GM19193 (cell line): ENCODE measurements around the gene METTL16.
A peak's percentile ranks its signal among the peaks of the same experiment; 100 is the strongest.

Experiments used
- POLR2A ChIP-seq: IDR thresholded peaks from 4 replicates; pipeline ENCODE4 v1.6.1; 2011; ENCODE audit not compliant: insufficient read depth, insufficient read length; ENCODE audit errors: extremely low read depth

METTL16 gene, protein sequence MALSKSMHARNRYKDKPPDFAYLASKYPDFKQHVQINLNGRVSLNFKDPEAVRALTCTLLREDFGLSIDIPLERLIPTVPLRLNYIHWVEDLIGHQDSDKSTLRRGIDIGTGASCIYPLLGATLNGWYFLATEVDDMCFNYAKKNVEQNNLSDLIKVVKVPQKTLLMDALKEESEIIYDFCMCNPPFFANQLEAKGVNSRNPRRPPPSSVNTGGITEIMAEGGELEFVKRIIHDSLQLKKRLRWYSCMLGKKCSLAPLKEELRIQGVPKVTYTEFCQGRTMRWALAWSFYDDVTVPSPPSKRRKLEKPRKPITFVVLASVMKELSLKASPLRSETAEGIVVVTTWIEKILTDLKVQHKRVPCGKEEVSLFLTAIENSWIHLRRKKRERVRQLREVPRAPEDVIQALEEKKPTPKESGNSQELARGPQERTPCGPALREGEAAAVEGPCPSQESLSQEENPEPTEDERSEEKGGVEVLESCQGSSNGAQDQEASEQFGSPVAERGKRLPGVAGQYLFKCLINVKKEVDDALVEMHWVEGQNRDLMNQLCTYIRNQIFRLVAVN

DNA sequence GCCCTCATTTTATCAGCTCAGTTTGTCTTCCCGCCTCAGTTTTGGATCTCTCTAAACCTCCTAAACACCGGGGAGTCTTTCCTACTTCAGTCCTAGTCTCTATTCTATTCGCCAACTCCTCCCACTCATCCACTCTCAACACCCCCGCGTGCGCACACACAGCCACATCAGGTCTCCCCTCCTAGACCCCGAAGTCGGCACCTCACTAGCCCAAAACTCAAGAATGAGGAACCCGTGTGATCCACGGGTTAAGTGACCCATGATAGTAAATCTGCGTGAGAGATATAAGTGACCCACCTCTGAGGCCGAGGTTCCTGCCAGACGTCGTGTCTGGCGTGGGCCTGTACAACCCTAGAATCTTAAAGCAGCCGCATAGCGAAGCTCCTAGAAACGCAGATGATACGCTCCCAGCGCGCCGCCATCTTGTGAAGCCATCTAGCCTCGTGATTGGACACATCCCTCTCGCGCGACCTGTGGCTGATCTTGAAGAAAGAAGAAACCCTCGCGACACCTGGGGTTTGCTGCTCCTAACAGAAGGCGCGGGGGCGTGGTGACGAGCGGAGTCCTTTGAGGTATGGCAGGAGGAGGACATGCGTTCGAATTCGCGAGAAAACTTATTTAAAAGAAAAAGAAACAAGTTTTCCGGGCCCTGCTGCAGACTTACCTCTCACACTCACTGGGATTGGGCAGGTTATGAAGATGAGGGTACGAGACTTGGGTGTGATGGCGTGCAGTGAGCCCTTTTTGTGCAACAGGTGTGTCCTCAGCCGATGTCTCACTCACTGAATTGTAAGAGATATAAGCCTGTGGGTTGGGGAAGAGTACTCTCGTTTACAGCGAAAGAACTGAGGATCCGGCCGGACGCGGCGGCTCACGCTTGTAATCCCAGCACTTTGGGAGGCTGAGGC is at the start of gene METTL16:
Gene METTL16 (minus strand): TSS at position 427 of the 908 bp plus-strand sequence. CDS start 9,557 bp downstream, outside the sequence.
- TF ChIP-seq POLR2A = peak; percentile 90

DNA sequence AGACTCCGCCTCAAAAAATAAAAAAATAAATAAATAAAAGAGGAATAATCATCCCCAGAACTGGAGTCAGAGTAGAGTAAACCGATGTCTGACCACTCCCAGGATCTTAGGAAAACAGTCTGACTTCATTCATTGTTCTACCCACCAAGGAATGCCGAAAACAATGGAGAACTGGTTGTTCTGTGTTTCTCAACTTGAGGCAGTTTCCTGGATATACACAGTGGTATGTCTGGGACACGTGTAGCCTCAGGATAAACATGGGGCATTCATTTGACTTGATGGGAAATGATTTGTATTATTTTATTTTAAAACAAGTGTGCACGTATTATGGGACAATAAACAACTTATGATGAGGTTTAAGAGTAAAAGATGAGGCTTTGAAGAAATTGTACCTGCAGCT is 49.0 kb upstream of the METTL16 start:
- no peak for TF ChIP-seq POLR2A

DNA sequence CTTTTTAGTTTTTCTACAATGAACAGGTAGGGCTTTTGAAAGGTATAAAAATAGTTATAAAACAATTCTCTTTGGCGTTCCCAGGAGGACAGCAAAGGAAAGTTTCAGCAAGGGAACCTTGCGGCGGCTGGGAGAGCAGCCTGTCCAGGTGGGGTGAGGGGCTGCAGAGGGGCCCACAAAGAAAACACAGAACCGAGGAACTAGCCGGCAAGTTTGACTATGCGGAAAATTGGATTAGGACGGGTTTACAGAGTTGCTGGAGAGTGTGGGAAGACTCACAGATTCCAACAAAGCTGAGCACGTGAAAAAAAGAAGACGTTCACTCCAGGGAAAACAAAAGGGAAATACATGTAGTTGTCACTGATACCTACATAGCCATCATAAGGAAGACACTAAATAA is 40.2 kb upstream of the METTL16 start:
- TF ChIP-seq POLR2A = no peak

DNA sequence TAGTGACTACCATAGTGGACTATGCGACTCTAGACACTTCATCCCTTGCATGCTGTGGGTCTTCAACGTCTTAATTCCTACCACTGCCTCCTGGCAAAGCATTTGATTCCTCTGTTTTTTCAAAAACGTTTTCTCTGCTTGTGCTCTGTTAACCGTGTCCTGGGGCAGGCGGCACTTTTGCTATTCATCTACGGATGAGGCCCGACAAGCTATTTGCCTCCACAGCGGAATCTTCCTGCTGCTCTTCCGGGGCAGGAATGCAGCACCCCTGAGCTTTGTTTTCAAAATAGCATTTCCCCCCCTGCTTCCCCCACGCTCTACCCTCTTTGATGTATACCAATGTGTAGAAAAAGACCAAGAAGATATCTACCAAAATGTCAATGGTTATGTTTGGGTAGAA is 39.8 kb upstream of the METTL16 start:
- TF ChIP-seq POLR2A = no peak

DNA sequence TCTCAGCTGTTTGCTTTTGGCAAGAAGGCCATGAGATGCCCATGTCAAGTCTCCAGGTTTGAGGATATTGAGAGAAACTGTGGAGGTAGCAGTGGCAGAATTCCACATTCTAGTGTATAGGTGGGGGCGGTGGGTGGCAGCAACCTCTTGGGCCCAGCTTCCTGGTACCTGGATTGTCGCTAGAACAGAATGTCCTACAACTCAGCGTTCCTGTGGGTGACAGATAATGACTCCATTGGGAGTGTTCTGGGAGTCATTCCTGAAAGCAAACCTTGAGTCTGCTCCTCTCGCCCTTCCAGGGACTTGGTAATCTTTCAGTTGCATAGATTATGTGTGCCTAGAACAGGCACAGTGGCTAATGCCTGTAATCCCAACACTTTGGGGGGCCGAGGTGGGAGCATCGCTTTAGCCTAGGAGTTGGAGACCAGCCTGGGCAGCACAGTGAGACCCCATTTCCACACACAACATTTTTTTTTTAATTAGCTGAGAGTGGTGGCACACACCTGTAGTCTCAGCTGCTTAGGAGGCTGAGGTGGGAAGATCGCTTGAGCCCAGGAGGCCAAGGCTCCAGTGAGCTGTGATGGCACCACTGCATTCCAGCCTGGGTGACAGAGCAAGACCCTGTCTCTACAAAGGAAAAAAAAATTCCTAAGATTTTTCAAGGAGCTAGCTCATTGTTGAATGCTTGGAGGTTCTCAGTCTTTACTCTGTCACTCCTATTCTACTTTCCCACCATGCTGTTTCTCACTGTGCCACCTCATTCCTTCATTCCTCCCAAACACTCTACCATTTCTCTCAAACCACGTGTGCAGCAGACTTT is 37.9 kb upstream of the METTL16 start:
- TF ChIP-seq POLR2A = no peak

DNA sequence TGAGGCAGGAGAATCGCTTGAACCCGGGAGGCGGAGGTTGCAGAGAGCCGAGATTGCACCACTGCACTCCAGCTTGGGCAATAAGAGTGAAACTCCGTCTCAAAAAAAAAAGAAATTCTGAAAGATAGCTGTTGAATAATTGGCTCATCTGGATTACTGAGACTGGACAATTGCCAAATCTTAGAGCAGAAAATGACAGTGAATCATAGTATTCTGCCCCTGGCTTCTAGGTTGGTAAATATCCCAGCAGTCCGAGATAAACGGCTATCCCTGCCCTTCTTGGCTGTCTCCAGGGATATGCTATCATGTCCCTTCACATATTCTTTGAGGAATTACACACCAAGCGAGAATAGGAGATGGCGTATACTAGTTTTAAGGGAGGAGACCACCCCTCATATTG is 35.5 kb upstream of the METTL16 start:
- no peak for TF ChIP-seq POLR2A

DNA sequence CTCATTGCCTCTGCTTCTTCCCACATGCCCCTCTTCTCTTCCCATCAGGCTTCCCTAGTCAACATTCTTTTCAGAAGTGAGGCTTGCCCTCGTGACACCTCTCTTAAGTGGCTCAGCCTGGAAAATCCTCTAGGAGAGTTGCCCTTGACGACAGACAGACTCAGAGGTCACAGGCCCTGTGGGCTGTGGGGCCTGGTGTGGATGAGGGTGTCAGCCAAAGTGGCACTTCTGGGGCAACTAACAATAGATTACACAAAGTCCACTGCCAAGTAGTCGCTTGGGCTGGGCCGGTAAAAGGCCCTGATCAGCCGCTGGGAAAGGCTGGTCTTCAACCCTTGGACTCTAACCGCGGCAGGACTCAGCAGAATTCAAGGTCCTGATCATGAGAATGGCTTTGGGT is 33.7 kb upstream of the METTL16 start:
- TF ChIP-seq POLR2A = no peak

DNA sequence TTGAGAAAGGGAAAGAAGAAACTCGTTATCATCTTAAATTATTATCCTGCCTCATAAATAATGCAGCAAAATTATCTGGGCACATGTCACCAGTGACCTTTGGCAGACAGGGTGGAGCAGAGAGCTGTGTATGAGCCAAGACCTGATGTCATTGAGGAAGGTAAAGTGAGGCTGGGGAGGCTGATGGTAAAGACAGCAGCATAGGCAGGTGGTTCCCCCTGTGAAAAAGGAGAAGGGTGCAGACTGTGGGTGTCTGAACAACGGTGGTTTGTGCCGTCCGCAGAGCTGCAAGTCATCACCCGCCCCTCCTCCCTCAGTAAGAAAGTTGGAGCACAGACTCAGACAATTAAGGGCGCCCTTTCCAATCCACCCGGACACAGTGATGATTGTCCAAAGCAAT is 30.8 kb upstream of the METTL16 start:
- no peak for TF ChIP-seq POLR2A

DNA sequence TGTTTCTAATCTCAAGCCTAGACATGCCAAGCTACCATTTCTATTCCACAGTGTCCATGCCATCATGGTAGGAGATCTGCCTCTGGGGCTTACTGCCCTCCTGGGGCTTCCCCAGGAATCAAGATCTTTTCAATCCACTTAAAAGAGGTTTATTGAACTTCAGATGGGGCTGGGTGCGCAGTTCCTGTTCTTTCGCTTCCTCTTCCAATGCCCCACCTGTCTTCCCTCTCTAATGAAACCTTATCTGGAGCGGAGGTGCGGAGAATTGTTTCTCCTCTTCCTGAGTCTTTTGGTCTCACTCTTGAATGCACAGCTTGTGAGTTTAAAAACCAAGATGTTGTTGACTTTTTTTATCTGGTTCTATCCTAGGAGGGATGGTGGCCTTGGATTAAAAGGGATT is 30.4 kb upstream of the METTL16 start:
- TF ChIP-seq POLR2A = no peak

DNA sequence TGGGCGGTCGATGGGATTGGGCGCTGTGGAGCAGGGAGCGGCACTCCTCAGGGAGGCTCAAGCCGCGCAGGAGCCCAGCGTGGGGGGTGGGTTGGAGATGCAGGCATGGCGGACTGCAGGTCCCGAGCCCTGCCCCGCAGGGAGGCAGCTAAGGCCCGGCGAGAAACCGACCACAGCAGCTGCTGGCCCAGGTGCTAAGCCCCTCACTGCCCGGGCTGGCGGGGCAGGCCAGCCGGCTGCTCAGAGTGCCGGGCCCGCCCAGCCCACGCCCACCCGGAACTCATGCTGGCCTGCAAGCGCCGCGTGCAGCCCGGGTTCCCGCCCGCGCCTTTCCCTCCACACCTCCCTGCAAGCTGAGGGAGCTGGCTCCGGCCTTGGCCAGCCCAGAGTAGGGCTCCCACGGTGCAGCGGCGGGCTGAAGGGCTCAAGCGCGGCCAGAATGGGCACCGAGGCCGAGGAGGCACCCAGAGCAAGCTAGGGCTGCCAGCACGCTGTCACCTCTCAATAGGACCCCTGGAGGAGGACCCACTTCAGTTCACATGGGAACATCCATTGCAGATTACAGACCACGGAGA is 20.5 kb upstream of the METTL16 start:
- TF ChIP-seq POLR2A = no peak

DNA sequence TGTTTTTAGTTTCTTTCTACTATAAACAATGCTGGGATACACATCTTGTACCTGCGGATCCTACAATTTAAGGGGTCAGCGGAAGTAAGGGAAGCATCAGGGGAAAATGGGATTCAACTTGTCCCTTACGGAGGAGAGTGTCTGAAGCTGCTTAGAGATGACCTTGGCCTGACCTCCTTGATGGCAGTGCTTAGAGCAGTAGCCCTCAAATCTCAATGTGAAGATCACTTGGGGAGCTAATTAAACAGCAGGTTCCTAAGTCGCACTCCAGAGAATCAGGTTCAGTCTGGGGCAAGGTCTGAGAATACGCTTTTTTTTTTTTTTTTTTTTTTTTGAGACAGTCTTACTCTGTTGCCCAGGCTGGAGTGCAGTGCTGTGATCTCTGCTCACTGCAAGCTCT is 9.6 kb upstream of the METTL16 start:
- no peak for TF ChIP-seq POLR2A

DNA sequence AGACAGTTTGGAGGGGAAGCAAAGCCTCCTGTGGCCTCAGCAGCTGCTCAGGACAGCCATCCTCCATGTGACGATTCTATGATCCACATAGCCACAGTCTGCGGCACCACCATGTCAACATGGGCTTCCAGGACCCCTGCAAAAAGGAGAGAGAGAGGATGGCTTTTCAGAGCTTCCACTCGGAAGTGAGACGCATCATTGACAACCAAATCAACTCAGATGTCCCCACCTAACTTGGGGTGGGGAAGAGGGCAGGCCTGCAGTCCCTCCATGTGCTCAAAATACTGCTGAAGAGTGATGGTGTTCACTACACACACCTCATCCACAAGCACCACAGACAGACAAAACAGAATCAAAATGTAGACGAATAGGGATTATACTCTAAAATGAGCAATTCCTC is 5.9 kb upstream of the METTL16 start:
- TF ChIP-seq POLR2A = no peak

DNA sequence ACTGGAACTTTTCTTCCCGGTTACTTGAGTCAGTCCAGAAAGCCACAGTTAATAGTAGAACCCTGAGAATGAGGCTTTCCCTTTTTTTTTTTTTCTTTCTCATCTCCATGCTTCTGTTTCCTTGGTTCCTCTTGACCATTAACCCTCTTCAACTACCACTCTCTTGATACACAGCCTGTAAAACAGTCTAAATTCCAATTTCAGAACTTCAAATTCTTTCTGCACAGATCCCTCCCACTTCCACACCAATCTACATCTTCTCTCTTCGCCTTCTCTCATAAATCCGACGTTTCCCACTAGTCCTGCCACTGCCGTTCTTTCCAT is 588 bp downstream of the METTL16 start:
- TF ChIP-seq POLR2A = no peak

DNA sequence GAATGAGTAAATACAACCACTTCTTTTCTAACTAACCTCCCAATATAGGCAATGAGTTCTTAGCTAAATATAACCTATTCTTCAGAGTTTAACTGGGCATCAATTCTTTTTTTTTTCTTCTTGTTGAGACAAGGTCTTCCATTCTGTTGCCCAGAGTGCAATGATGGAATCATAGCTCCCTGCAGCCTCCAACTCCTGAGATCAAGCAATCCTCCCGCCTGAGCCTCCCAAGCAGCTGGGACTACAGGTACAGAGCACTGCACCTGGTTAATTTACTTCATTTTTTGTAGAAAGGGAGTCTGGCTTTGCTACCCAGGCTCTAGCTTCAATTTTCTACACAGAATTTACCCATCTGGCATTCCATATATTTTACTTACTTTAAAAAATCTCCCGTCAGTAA is 1.1 kb downstream of the METTL16 start:
- no peak for TF ChIP-seq POLR2A
